Measurements from ENCODE around the gene TMEM183A.

The TMEM183A gene

GRCh38 chr1:203031467-203031866 is 24.3 kb downstream of the TMEM183A start:
- DNase-seq: peak; percentile 12

GRCh38 chr1:203033287-203033686 is 26.1 kb downstream of the TMEM183A start:
- no peak for DNase-seq

GRCh38 chr1:203033917-203034316 is 26.7 kb downstream of the TMEM183A start:
- no peak for DNase-seq

GRCh38 chr1:203034422-203035110 is 27.4 kb downstream of the TMEM183A start:
- DNase-seq: no peak

GRCh38 chr1:203035111-203036000 is 28.2 kb downstream of the TMEM183A start:
- DNase-seq: no peak

GRCh38 chr1:203036135-203036534 is 29.0 kb downstream of the TMEM183A start:
- DNase-seq: no peak

GRCh38 chr1:203036537-203036936 is 29.4 kb downstream of the TMEM183A start:
- DNase-seq: no peak

- no peak for DNase-seq
Measured at GRCh38 chr1:203037509-203038190, 30.5 kb downstream of the TMEM183A start.

- peak; percentile 65 for DNase-seq
Measured at GRCh38 chr1:203038217-203038741, 31.1 kb downstream of the TMEM183A start.

- DNase-seq: peak; percentile 64
Measured at GRCh38 chr1:203038891-203039608, 31.9 kb downstream of the TMEM183A start.

GRCh38 chr1:203039609-203040512 is 32.7 kb downstream of the TMEM183A start:
- peak; percentile 40 for DNase-seq

- DNase-seq: no peak
Measured at GRCh38 chr1:203040513-203041275, 33.5 kb downstream of the TMEM183A start.

- DNase-seq: no peak
Measured at GRCh38 chr1:203041351-203041932, 34.3 kb downstream of the TMEM183A start.

GRCh38 chr1:203043830-203044545 is 36.8 kb downstream of the TMEM183A start:
- DNase-seq: no peak

- DNase-seq: no peak
Measured at GRCh38 chr1:203044546-203045250, 37.5 kb downstream of the TMEM183A start.

GRCh38 chr1:203045336-203045735 is 38.2 kb downstream of the TMEM183A start:
- DNase-seq: no peak

- DNase-seq: no peak
Measured at GRCh38 chr1:203045821-203046594, 38.8 kb downstream of the TMEM183A start.
